Skeletal muscle satellite cell (primary cell): Measurements from ENCODE around the gene ZNF235.

Experiments used
- H3K27me3 ChIP-seq: 2 replicates; pipeline ENCODE4 v1.7.0; 2013; ENCODE audit warnings: low read length; ENCODE audit not compliant: control insufficient read depth, insufficient read depth
- H3K36me3 ChIP-seq: 2 replicates; pipeline ENCODE4 v1.7.0; 2013; ENCODE audit warnings: mild to moderate bottlenecking, control low read depth, low read length; ENCODE audit not compliant: insufficient read depth
- H3K4me1 ChIP-seq: 2 replicates; pipeline ENCODE4 v1.7.0; 2013; ENCODE audit warnings: low read length; ENCODE audit not compliant: control insufficient read depth, insufficient read depth
- H3K4me2 ChIP-seq: 2 replicates; pipeline ENCODE4 v1.7.0; 2013; ENCODE audit warnings: mild to moderate bottlenecking, low read length
- H3K4me3 ChIP-seq: 2 replicates; pipeline ENCODE4 v1.7.0; 2013; ENCODE audit warnings: low read length
- H3K9ac ChIP-seq: 2 replicates; pipeline ENCODE4 v1.7.0; 2013; ENCODE audit warnings: mild to moderate bottlenecking, low read depth, low read length, moderate library complexity
- H3K9me3 ChIP-seq: replicated peaks from 2 replicates; pipeline ENCODE4 v1.7.0; 2013; ENCODE audit warnings: mild to moderate bottlenecking, control low read depth, low read length

The ZNF235 gene

DNA sequence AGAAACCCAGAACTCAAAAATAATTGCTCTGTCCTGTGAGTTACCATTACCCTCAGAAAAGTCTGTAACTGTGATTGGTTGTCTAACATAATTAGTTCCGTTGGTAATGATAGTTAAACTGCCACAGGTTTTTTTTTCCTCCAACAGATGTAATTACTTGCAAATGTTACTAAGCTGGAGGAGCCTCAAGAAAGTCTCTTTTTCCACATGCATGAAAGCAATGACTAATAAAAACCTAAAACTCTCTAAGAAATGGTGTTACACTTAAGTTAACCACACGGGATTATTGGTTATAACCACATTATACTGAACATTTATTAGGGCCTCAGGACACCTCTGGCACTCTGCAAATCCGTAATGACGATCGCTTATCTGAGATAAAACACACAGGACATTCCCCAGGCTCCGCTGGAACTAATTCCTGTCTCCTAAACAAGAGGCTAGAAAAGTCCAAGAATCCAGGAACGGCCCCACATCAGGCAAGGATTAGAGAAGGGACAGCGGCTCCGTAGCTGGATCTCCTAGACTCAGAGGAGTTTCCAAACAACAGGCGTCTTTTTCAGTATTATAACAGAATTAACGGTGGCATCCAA lies 753 bp downstream of the ZNF235 start:
- Histone ChIP-seq H3K4me2 (peak overlapping the region; percentile 87), H3K9ac (peak overlapping the region; percentile 81)

DNA sequence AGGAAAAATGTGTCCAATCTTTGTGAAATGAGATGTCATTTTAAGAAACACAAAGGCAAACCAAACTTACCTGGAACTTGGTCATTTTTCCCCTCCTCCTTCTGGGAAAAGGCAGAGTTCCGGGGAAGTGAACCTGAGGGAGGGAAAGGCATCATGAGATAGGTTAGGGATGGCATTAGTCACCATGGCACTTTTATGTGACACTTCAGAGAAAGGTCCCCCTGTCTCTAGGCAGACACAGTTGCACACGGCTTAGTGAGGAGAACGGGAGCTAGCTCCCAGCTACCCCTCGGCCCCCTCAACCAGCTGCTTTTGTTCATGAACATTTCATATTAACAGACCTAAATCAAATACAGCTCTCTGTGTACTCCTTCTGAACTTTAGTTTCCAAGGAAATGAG lies 1.5 kb downstream of the ZNF235 start:
- no peaks in the 10 kb centered on the region for H3K27me3 ChIP-seq
- H3K36me3 ChIP-seq = peaks cover 15% of the 10 kb centered on the region
- H3K4me3 ChIP-seq = peak overlapping the region; percentile 78
- H3K9me3 ChIP-seq = no peaks in the 10 kb centered on the region
- H3K4me2 ChIP-seq = peak overlapping the region; percentile 87
- peak overlapping the region; percentile 81 for H3K9ac ChIP-seq
- peaks cover 13% of the 10 kb centered on the region for H3K4me1 ChIP-seq

More for the DNA sequence above, 753 bp downstream of the ZNF235 start:
- Histone ChIP-seq H3K4me1 (peaks cover 13% of the 10 kb centered on the region), H3K27me3 (no peaks in the 10 kb centered on the region), H3K9me3 (no peaks in the 10 kb centered on the region), H3K36me3 (peaks cover 13% of the 10 kb centered on the region), H3K4me3 (peak overlapping the region; percentile 78)

GRCh38 chr19:44284968-44285367 lies 19.9 kb downstream of the ZNF235 start:
- no peak overlapping the region for H3K4me3 ChIP-seq
- H3K9ac ChIP-seq = no peak overlapping the region
- H3K9me3 ChIP-seq = peaks cover 2% of the 10 kb centered on the region
- peaks cover 7% of the 10 kb centered on the region for H3K4me1 ChIP-seq
- H3K4me2 ChIP-seq = no peak overlapping the region
- H3K36me3 ChIP-seq = peaks cover 24% of the 10 kb centered on the region
- no peaks in the 10 kb centered on the region for H3K27me3 ChIP-seq

- H3K4me3 ChIP-seq = no peak overlapping the region
- H3K4me1 ChIP-seq = peaks cover 10% of the 10 kb centered on the region
- no peak overlapping the region for H3K4me2 ChIP-seq
- no peaks in the 10 kb centered on the region for H3K27me3 ChIP-seq
- no peak overlapping the region for H3K9ac ChIP-seq
- H3K9me3 ChIP-seq = peaks cover 2% of the 10 kb centered on the region
- peaks cover 9% of the 10 kb centered on the region for H3K36me3 ChIP-seq
These were observed 22.0 kb downstream of the ZNF235 start for GRCh38 chr19:44282846-44283245.

DNA sequence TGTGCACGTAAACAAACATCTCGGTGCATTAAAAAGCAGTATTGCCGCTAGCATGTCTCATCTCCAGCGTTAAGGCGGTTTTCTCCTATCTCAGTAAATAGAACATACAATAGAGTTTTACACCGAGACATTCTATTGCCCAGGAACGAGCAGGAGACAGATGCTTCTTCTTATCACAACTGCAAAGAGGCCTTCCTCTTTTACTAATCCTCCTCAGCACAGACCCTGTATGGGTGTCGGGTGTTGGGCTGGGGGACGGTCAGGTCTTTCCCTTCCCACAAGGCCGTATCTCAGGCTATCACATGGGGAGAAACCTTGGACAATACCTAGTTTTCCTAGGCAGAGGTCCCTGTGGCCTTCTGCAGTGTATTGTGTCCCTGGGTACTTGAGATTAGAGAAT lies 23.9 kb downstream of the ZNF235 start:
- peaks cover 11% of the 10 kb centered on the region for H3K4me1 ChIP-seq
- H3K36me3 ChIP-seq = no peaks in the 10 kb centered on the region
- no peaks in the 10 kb centered on the region for H3K27me3 ChIP-seq
- H3K4me2 ChIP-seq = no peak overlapping the region
- H3K9me3 ChIP-seq = peaks cover 2% of the 10 kb centered on the region
- no peak overlapping the region for H3K9ac ChIP-seq
- H3K4me3 ChIP-seq = no peak overlapping the region

DNA sequence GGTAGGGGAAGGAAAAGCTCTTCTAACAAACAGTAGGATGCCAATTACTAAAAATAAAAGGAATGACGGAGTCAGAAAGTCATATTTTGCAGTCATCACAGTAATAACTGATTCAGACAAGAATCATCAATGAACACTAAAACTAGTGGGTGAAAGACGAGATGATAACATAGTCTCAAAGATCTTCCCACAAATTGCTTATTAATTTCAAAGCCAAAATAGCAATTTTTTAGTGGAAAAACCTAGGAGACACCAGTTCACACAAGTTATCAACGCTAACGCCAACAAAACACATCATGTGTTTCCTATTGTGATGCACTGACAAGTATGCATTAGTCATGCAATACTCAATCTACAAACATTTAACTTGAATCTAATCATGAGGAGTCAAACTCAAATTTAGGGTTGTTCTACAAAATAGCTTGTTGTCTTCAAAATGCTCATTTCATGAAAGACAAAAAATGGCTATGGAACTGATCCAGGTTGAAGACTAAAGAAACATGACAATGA lies 26.6 kb downstream of the ZNF235 start:
- no peaks in the 10 kb centered on the region for H3K27me3 ChIP-seq
- no peak overlapping the region for H3K4me2 ChIP-seq
- H3K4me1 ChIP-seq = peaks cover 11% of the 10 kb centered on the region
- H3K9me3 ChIP-seq = peaks cover 2% of the 10 kb centered on the region
- H3K4me3 ChIP-seq = no peak overlapping the region
- no peak overlapping the region for H3K9ac ChIP-seq
- no peaks in the 10 kb centered on the region for H3K36me3 ChIP-seq

- no peak overlapping the region for H3K4me3 ChIP-seq
- peaks cover 2% of the 10 kb centered on the region for H3K9me3 ChIP-seq
- H3K4me1 ChIP-seq = peaks cover 4% of the 10 kb centered on the region
- no peaks in the 10 kb centered on the region for H3K27me3 ChIP-seq
- no peaks in the 10 kb centered on the region for H3K36me3 ChIP-seq
- H3K9ac ChIP-seq = no peak overlapping the region
- no peak overlapping the region for H3K4me2 ChIP-seq
These were observed 27.5 kb downstream of the ZNF235 start for GRCh38 chr19:44277331-44277730.

DNA sequence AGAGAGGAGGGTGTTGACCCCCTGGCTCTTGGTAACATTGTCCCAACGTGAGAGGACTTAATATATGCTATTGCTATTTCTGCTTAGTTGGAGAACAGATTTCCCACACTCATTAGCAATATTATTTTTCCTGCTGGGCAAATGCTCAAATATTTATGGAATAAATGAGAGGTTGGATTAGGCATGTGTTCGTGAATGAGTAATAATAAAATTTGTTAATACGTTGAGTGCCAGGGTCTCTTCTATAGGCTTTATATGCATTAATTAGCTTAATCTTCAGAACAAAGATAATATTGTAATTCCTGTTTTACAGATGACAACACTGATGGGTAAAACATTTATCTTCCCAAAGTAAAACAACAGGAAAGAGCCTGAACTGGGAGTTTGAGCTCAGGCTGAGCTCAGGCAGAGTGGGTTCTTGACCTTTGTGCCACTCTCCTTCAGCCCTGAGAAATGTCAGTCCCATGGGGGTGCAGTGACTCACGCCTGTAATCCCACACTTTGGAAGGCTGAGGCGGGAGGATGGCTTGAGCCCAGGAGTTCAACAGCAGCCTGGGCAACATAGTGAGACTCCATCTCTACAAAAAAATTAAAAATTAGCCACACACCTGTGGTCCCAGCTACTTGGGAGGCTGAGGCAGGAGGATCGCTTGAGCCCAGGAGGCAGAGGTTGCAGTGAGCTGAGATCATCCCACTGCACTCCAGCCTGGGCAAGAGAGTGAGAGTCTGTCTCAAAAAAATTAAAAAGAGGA lies 44.0 kb downstream of the ZNF235 start:
- Histone ChIP-seq H3K27me3 (no peaks in the 10 kb centered on the region), H3K9me3 (no peaks in the 10 kb centered on the region), H3K36me3 (no peaks in the 10 kb centered on the region), H3K9ac (no peak overlapping the region), H3K4me1 (peaks cover 6% of the 10 kb centered on the region), H3K4me2 (peak overlapping the region; percentile 93), H3K4me3 (peak overlapping the region; percentile 79)

- H3K36me3 ChIP-seq = no peaks in the 10 kb centered on the region
- peaks cover 5% of the 10 kb centered on the region for H3K9me3 ChIP-seq
- H3K4me2 ChIP-seq = peak overlapping the region; percentile 93
- no peaks in the 10 kb centered on the region for H3K27me3 ChIP-seq
- peak overlapping the region; percentile 79 for H3K4me3 ChIP-seq
- H3K4me1 ChIP-seq = peaks cover 6% of the 10 kb centered on the region
- H3K9ac ChIP-seq = peak overlapping the region; percentile 25
These were observed 44.5 kb downstream of the ZNF235 start for GRCh38 chr19:44260343-44260681.

GRCh38 chr19:44258835-44259413 lies 45.9 kb downstream of the ZNF235 start:
- Histone ChIP-seq H3K4me1 (peaks cover 6% of the 10 kb centered on the region), H3K9me3 (peaks cover 14% of the 10 kb centered on the region), H3K9ac (no peak overlapping the region), H3K27me3 (no peaks in the 10 kb centered on the region), H3K4me2 (peak overlapping the region; percentile 93), H3K4me3 (peak overlapping the region; percentile 79), H3K36me3 (no peaks in the 10 kb centered on the region)

DNA sequence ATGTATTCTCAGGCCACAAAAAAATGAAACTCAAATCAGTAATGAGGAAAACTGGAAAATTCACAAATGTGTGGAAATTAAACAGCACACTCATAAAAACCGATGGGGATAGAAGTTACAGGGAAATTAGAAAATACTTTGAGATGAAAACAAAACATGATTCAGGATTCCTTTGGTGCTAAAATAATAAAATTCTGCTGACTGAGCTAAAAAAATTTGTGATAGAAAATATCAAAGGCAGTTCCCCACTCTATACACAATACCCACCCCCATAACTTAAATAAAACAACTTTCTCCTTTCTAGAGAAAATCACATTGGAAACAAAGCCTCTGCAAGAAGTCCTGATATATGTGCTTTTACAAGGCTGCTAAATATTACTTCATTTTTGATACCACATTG lies 46.7 kb downstream of the ZNF235 start:
- Histone ChIP-seq H3K4me2 (no peak overlapping the region), H3K9ac (no peak overlapping the region), H3K9me3 (peaks cover 17% of the 10 kb centered on the region), H3K27me3 (no peaks in the 10 kb centered on the region), H3K4me3 (no peak overlapping the region), H3K4me1 (peaks cover 6% of the 10 kb centered on the region), H3K36me3 (no peaks in the 10 kb centered on the region)
